T1000 (cell line): ENCODE results near the gene DNHD1.

Source experiments
- DNase-seq: peaks from one replicate; lab custom pipeline; 2025; ENCODE audit warnings: mixed read lengths; lab: John Stamatoyannopoulos, UW

The DNHD1 gene

DNA sequence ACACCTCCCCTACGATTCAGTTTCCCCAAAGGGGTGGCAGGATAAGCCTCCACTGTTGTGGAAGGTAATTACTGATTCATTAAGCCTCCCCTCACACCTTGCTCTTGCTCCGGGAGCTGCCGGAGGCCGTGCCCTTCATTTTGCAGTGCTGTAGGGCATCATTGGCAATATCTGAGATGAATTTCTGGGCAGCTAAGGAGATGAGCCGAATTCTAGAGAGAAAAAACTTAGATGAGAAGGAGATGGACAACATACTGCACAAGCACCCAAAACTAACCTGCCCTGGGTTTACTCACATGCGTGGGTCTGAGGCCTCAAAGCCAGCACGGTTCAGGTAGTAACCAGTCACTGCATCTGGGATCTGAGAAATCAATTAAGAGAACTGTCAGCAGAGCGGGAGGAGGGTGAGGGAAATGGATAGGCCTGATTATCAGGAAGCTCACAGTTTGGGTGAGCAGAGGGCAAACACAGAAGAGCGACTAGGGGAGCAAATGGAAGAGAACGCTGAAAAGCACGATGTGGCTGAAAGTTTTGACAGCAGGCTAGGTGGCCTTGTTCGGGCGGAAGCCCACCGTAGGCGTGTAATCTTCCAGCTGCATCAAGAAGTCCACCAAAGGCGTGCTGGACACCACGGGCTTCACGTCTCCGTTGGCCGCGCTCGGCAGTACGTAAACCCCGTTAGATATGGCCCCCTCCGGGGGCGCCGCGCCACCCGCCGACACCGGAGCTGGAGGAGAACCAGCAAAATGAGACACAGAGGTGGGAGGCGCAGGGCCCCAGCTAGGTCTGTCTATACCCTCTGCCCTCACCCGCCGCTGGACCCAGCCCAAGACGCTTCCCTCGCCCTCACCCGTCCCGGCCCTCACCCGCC, 114.2 kb downstream of the DNHD1 start:
- DNase-seq, result no peak

DNA sequence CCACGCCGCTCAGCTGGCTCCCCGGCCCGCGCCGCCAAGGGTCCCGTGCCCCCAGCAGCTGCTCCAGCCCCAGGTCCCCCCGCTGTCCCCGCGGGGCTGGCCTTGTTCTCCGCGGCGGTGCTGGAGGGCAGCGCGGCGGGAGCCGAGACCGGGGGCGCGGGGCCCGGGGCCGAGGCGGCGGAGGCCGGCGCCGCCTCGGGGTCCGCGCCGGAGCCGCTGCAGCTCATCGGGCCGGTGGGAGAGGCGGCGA, 114.8 kb downstream of the DNHD1 start:
- DNase-seq, result no peak

DNA sequence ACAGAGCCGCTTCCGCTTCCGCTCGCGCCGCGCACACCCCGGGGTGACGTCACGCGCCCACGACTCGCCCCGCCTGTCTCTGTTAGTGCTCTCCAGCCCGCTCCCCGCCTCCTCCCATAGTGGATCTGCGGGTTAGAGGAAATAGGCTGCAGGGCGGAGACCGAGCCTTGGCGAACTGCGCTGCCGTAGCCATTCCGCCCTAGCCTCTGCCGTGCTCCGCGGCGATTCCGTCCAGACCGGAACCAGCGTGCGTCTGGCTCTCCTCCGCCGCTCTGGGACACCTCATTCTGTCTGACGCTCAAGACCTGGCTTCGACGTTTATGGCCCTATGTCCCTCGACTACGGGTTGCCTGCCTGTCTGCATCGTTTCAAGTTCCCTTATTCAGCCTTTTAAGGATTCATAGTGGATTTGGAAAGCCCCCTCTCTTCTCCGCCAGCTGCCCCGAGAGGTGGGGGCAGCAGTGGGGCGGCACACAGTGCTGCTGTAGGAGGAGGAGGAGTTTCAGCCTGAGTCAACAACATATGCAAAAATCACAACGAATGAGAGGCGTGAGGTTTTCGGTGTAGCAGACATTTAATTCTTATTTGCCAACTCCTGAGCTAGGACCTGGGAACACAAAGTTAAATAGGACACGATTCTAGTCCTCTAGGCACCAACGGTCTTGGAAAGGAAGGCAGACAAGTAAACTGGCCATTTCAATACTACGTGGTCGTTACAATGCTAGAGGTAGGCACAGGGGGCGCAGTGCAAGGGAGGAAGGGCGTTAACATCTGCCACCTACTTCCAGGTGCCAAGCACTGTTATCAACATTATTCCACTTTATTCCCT, 115.3 kb downstream of the DNHD1 start, which contains the start of gene TAF10:
Gene TAF10 (minus strand): TSS at position 4 of the 829 bp plus-strand sequence. CDS start 27 bp downstream, outside the sequence.
- DNase-seq, result peak; percentile 73

DNA sequence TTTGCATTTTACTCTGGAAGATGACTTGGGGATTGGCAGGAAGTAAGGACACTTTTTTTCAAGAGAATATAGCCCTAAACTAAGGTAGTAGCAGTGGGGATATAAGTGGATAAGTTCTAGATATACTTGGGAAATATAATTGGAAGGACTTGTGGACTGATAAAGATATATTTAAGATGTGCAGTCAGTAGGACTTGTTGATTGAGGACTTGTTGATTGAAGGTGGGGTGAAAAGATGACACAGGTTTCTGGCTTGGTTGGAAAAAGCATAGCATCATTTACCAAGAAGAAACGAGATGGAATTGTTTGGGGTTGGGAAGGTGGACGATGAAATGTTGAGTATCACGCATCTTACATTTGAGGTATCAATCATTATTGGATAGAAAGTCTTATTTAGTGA, 116.4 kb downstream of the DNHD1 start:
- DNase-seq, result no peak

DNA sequence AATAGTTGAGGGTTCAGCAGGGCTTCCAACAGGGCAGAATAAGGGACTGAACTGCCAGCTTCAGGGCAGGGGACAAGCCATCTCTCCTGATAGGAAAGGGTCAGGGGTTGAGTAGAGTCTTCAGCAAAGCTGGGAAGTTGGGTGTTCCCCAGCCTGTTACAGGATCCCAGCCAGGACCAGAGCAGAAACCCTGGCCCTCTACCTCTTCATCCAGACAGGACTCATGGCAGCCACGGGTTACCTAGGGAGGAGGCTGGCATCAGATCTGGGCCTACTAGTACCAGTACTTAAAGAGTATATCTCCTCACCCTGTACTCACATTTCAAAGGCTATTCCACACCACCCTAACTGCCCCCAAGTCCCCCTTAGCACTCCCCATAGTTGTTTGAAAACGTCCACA, 117.4 kb downstream of the DNHD1 start:
- no peak for DNase-seq

DNA sequence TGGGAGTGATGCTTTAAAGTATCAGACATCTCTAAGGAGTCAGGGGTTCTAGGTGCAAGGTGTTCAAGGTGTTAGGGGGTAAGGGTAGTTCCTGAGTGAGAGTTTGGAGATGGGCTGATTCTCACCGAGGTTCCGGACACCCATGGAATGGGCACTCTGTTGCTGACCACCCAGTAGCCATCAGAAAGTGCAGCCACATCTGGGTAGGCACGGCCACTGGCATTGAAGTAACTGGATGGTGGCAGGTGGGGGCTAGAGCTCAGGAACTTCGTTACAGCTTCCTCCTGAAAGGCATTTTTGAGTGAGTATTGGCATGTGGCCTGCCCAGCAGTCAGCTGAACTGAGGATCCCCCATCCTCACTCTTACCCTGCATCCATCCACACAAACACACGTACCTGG, 118.0 kb downstream of the DNHD1 start:
- no peak for DNase-seq

DNA sequence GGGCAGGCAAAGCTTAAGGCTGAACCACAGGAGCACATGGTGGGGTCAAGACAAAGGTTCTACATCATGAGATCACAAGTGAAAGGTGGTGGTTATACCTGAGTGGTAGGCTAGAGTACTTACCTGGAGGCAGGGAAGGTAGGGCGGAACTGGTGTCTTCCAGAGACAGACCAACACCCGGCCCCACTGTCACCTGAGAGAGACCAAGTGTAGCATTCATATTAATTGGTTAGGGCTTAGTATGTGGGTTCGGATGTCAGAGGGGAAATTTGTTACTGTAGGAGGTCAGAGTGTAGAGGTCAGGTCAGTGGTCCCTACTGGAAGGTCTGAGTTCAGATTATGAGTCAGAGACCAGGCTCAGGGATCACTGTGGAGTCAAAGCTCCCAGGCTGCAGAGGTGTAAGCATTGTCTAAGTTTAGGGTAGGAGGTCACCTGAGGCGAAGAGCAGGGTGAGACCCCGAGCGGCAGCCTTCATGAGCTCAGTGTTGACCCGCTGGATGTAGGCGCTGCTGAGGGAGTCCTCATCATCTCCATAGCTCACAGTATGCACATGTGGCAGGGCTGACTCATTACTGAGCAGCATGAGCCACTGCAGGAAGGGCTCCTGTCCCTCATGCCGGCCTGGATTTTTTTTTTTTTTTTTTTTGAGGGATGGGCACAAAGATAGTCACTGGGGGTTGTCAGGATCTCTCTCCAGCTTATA, 119.0 kb downstream of the DNHD1 start:
- no peak for DNase-seq

DNA sequence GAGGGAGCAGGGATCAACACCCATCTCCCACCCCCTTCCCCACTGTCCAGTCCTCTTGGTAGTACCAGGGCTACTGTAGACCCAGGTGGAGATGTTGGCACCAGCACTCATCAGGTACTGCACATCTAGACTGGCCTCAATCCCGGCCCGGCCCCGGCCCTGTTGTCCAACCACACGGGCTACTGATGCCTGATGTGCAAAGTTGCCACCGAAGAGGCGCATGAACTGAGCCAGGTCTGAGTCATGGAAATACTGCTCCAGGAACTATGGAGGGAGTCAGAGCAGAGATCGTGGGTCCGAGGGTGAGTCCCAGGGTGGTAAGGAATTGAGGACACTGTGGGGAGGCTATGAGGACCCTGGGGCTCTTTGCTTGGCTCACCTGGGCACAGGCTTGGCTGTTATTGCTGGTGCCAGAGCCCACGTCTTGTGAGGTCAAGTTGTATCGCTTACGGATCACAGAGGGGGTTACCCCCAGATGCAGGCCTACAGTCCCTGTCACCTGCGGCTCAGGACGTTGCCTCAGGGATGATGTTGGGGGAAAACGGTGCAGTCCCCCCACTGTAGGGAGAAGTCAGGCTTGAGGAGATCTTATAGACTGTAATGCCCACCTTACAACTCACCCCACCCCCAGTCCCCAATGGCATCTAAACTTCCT, 119.6 kb downstream of the DNHD1 start:
- DNase-seq, result no peak

DNA sequence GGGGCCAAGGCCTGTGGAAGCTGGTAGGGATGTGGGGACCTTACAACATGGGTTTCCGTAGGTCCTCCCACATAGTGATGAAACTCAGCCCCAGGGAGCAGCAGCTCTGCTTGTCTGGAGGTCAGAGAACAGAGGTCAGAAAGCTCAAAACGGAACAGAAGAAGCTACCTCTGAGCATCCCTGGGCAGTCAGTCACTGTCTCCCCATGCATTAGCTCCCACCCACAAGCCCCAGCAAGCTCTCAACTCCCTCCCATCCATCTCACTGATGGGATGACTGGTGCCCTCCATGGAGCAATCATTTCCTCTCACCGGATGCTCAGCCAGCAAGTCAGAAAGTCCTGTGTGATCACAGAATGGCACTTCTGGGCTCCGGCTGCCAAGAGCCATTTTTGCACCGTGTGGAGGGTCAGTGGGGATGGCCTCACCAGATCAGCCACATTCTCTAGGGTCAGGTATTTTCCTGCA, 120.3 kb downstream of the DNHD1 start:
- DNase-seq, result no peak

DNA sequence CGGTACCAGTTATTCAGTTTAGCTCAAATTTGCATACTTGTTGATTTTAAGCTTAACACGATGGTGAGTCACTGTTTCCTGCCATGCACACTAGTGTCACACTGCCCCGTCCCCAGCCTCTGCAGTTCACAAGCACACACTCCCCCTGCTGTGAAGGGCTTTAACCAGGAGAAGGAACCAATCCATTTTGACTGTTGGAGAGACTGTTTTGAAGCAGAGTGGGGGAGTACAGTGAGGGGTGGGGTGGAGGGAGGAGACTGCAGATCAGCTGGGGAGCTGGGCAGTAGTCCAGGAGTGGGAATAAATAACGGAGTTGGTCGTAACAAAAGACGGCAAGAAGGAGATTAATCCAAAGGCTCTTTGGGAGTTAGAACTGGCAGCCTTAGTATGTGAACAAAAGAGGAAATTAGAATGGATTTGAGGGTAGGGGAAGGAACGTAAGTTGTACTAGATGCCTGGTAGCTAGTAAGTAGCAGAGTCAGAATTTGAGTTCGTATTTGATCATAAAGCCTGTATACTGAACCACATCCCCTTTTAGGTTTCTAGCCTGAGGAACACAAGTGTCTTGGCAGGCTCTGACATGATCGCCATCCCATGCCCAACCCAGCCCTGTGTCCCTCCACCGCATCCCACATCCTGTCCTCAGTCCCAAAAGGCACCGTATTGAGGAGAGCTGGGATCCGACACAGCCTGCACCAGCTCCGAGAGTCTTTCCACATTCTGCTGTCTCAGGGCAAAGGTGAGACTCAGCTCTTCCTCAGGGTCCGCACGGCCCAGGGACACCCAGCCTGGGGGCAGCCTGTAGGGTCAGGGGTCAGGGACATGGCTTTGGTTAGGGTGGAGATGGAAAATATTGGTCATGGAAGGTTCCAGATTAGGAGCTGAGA, 121.3 kb downstream of the DNHD1 start:
- DNase-seq, result no peak

DNA sequence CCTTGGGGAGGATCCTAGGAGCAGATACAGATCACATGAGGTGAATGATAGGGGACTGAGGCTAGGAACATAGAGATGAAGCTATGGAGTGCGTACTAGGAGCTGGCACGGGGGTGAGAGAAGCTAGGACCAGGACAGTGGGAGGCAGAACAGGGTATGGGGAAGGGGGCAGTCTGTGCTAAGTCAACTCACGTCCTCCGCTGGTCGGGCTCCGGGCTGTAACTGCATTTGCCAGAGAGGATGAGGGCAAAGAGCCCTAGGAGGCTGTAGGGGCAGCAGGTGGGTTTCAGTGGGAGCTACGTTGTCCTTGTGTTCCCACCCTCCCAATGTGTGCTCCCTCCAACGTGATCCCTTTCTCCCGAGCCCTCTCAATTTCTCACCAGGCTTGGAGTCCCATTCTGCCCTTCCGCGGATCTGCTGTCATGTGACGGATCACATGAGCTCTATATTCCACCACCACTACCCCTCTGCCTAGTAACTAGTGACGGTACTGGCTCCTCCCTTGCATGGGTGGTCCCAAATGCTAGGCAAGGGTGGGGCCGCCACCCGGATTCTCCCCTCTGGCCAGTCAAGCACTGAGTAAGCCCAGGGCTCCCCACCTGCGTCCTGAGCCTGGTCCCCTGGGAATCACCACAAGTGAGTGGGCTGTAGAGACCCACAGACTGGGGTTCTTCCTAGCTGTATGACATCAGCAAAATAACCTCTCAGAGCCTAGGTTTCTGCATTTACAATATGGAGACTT, 122.1 kb downstream of the DNHD1 start, which contains the start of gene TPP1:
Gene TPP1 (minus strand): TSS at position 419 of the 742 bp plus-strand sequence. CDS start 22 bp downstream, at position 397.
- peak; percentile 77 for DNase-seq

DNA sequence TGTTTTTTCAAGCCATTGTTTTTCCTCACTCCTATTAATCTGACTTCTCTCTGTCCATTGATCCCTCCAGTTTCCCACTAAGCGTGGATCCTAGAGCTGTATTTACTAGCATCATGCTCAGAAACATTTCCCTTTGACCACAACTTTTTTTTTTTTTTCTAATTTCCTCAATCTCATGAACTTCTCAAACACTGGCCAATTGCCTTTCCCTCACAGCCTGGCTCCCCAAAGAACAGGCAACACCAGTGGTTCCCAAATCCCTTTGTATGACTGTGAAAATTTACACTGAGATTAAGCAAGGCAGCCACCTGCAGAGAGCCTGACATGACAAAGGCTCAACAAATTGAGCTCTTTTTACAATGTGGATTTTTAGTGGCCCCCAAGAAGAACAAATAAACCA, 123.6 kb downstream of the DNHD1 start:
- no peak for DNase-seq
